ENCODE results near the gene LIG1. TPM values are rescaled to one million over a fixed set of nuclear protein-coding genes. Genes with fewer than 3 reads are reported as not detected.
"Not testable (repeated sequence)": the region's sequence is repeated elsewhere in the genome, so short reads cannot be mapped to it uniquely, and the experiment has no call there.

LIG1 gene
- total RNA-seq, 3 donors from 2014 or later = 6.1 to 31.8 (median 14.1) TPM

- H3K27ac ChIP-seq = no peak overlapping the region
- TF ChIP-seq CTCF (IDR thresholded peaks at IDR 0.05) = no peak
- TF ChIP-seq POLR2AphosphoS5 (IDR thresholded peaks at IDR 0.05) = no peak
- TF ChIP-seq POLR2A (IDR thresholded peaks at IDR 0.05) = no peak
- no peak for DNase-seq (ENCODE audit: low spot score in 2 of 2)
- H3K4me3 ChIP-seq = no peak overlapping the region
- intact Hi-C loops (cut with DNase I; ENCODE audit: low total_unique reads) = no loop called here
- no peaks in the 10 kb centered on the region for H3K36me3 ChIP-seq
- peaks cover 4 to 20% of the 10 kb centered on the region in 2 donors for H3K9me3 ChIP-seq
- no peaks in the 10 kb centered on the region for H3K27me3 ChIP-seq
- H3K4me1 ChIP-seq = no peaks in the 10 kb centered on the region
These were observed 75.3 kb downstream of the LIG1 start for GRCh38 chr19:48094855-48095203.

- Histone ChIP-seq H3K4me3 (no peak overlapping the region), H3K9me3 (peaks cover 4 to 20% of the 10 kb centered on the region in 2 donors), H3K36me3 (no peaks in the 10 kb centered on the region), H3K4me1 (no peaks in the 10 kb centered on the region), H3K27ac (no peak overlapping the region), H3K27me3 (no peaks in the 10 kb centered on the region)
- no peak for DNase-seq (ENCODE audit: low spot score in 2 of 2)
- intact Hi-C loops (cut with DNase I; ENCODE audit: low total_unique reads) = no loop called here
- TF ChIP-seq POLR2AphosphoS5 (IDR thresholded peaks at IDR 0.05) (no peak), CTCF (IDR thresholded peaks at IDR 0.05) (no peak), POLR2A (IDR thresholded peaks at IDR 0.05) (no peak)
These were observed 75.9 kb downstream of the LIG1 start for GRCh38 chr19:48094129-48094854.

- H3K36me3 ChIP-seq, H3K4me3 ChIP-seq: not testable (repeated sequence)
- peak in 1 of 2 donors; percentile 33 for DNase-seq (ENCODE audit: low spot score in 2 of 2)
These were observed 78.9 kb downstream of the LIG1 start for GRCh38 chr19:48091111-48091718.

GRCh38 chr19:48090281-48090802 lies 79.8 kb downstream of the LIG1 start:
- intact Hi-C loops (cut with DNase I; ENCODE audit: low total_unique reads) = no loop called here

More at GRCh38 chr19:48091111-48091718, 78.9 kb downstream of the LIG1 start:
- H3K27ac ChIP-seq; H3K4me1 ChIP-seq; H3K27me3 ChIP-seq; intact Hi-C loops (cut with DNase I; ENCODE audit: low total_unique reads): not testable (repeated sequence)
- peaks cover 4 to 20% of the 10 kb centered on the region in 2 donors for H3K9me3 ChIP-seq

GRCh38 chr19:48088991-48089390 lies 81.2 kb downstream of the LIG1 start:
- H3K27ac ChIP-seq; H3K4me3 ChIP-seq; intact Hi-C loops (cut with DNase I; ENCODE audit: low total_unique reads); H3K27me3 ChIP-seq; H3K36me3 ChIP-seq; H3K4me1 ChIP-seq; H3K9me3 ChIP-seq: not testable (repeated sequence)
- DNase-seq (ENCODE audit: low spot score in 2 of 2) = peak in 1 of 2 donors; percentile 6

More at GRCh38 chr19:48090281-48090802, 79.8 kb downstream of the LIG1 start:
- Histone ChIP-seq H3K4me1 (no peaks in the 10 kb centered on the region), H3K27me3 (no peaks in the 10 kb centered on the region), H3K9me3 (peaks cover 4 to 20% of the 10 kb centered on the region in 2 donors), H3K36me3 (no peaks in the 10 kb centered on the region), H3K27ac (no peak overlapping the region), H3K4me3 (no peak overlapping the region)
- peak in 1 of 2 donors; percentile 34 for DNase-seq (ENCODE audit: low spot score in 2 of 2)
- TF ChIP-seq POLR2AphosphoS5 (IDR thresholded peaks at IDR 0.05) (no peak), POLR2A (IDR thresholded peaks at IDR 0.05) (no peak), CTCF (IDR thresholded peaks at IDR 0.05) (no peak)
